ENCODE data around the gene ABCB6. TPM values are rescaled to one million over a fixed set of nuclear protein-coding genes. Genes with fewer than 3 reads are reported as not detected.

The ABCB6 gene
- total RNA-seq, 1 donor from 2014 or later = 12.5 TPM

GRCh38 chr2:219245148-219245898, 26.6 kb upstream of the ABCB6 start, which contains the start of the genes GLB1L and STK16:
GLB1L (minus strand) TSS chr2:219245444; CDS start chr2:219243573, 1,871 bp downstream.
STK16 (plus strand) TSS chr2:219245479; CDS start chr2:219246000, 521 bp downstream.
- H3K9me3 Mint-ChIP-seq (ENCODE audit: unreplicated experiment) = no peaks in the 10 kb centered on the region
- peak within 1 kb of the TSS; percentile 95 for H3K27ac ChIP-seq (ENCODE audit: low read depth, low read length)

GRCh38 chr2:219244789-219245147, 26.0 kb upstream of the ABCB6 start:
- peak overlapping the region; percentile 96 for H3K4me3 Mint-ChIP-seq (ENCODE audit: unreplicated experiment)
- H3K27ac Mint-ChIP-seq (ENCODE audit: unreplicated experiment) = peak overlapping the region; percentile 95
- Histone ChIP-seq H3K27ac (ENCODE audit: low read depth, low read length) (peak overlapping the region; percentile 95), H3K4me2 (ENCODE audit: low read length) (peak overlapping the region; percentile 100), H4K20me1 (ENCODE audit: insufficient read depth, low read length) (peaks cover 1% of the 10 kb centered on the region), H3K27me3 (ENCODE audit: insufficient read depth, low read length) (no peaks in the 10 kb centered on the region), H3K9me3 (ENCODE audit: insufficient read depth, low read depth, low read length) (no peaks in the 10 kb centered on the region), H3K79me2 (ENCODE audit: insufficient read depth, low read length) (peaks cover 29% of the 10 kb centered on the region), H2AFZ (ENCODE audit: low read depth, low read length) (peak overlapping the region; percentile 83), H3K4me3 (ENCODE audit: insufficient read depth, low read depth, low read length) (peak overlapping the region; percentile 94), H3K4me1 (ENCODE audit: insufficient read depth, low read length) (peaks cover 25% of the 10 kb centered on the region), H3K36me3 (ENCODE audit: insufficient read depth, low read length) (no peaks in the 10 kb centered on the region), H3K9ac (ENCODE audit: low read length) (peak overlapping the region; percentile 97)
- H3K9me3 Mint-ChIP-seq (ENCODE audit: unreplicated experiment) = no peaks in the 10 kb centered on the region
- TF ChIP-seq CTCF (IDR thresholded peaks at IDR 0.05; ENCODE audit: insufficient read depth, low read depth, low read length) = no peak
- TF ChIP-seq EZH2 (IDR thresholded peaks at IDR 0.05; ENCODE audit: insufficient read depth, low read length) = no peak
- H3K36me3 Mint-ChIP-seq (ENCODE audit: low read depth, unreplicated experiment) = peaks cover 4% of the 10 kb centered on the region
- no peaks in the 10 kb centered on the region for H3K27me3 Mint-ChIP-seq (ENCODE audit: low read depth, unreplicated experiment)
- DNase-seq (ENCODE audit: low read depth) (no peak), FAIRE-seq (no peak)
- peaks cover 20% of the 10 kb centered on the region for H3K4me1 Mint-ChIP-seq (ENCODE audit: low read depth, unreplicated experiment)

More at GRCh38 chr2:219245148-219245898, 26.6 kb upstream of the ABCB6 start, which contains the start of the genes GLB1L and STK16:
- Histone ChIP-seq H3K4me2 (ENCODE audit: low read length) (peak within 1 kb of the TSS; percentile 100), H3K79me2 (ENCODE audit: insufficient read depth, low read length) (peaks cover 29% of the 10 kb centered on the region), H3K9ac (ENCODE audit: low read length) (peak within 1 kb of the TSS; percentile 97), H2AFZ (ENCODE audit: low read depth, low read length) (peak within 1 kb of the TSS; percentile 83), H3K27me3 (ENCODE audit: insufficient read depth, low read length) (no peaks in the 10 kb centered on the region), H3K36me3 (ENCODE audit: insufficient read depth, low read length) (no peaks in the 10 kb centered on the region), H3K4me1 (ENCODE audit: insufficient read depth, low read length) (peaks cover 29% of the 10 kb centered on the region), H3K4me3 (ENCODE audit: insufficient read depth, low read depth, low read length) (peak within 1 kb of the TSS; percentile 94), H4K20me1 (ENCODE audit: insufficient read depth, low read length) (peaks cover 4% of the 10 kb centered on the region), H3K9me3 (ENCODE audit: insufficient read depth, low read depth, low read length) (no peaks in the 10 kb centered on the region)
- peaks cover 22% of the 10 kb centered on the region for H3K4me1 Mint-ChIP-seq (ENCODE audit: low read depth, unreplicated experiment)
- DNase-seq (ENCODE audit: low read depth) = peak; percentile 83
- TF ChIP-seq CTCF (IDR thresholded peaks at IDR 0.05; ENCODE audit: insufficient read depth, low read depth, low read length) (no peak), EZH2 (IDR thresholded peaks at IDR 0.05; ENCODE audit: insufficient read depth, low read length) (no peak)
- H3K36me3 Mint-ChIP-seq (ENCODE audit: low read depth, unreplicated experiment) = peaks cover 4% of the 10 kb centered on the region
- H3K27ac Mint-ChIP-seq (ENCODE audit: unreplicated experiment) = peak within 1 kb of the TSS; percentile 99
- H3K27me3 Mint-ChIP-seq (ENCODE audit: low read depth, unreplicated experiment) = no peaks in the 10 kb centered on the region
- FAIRE-seq = no peak
- H3K4me3 Mint-ChIP-seq (ENCODE audit: unreplicated experiment) = peak within 1 kb of the TSS; percentile 96
